GM12878 (cell line): ENCODE results near the gene L3MBTL1. TPM values are rescaled to one million over a fixed set of nuclear protein-coding genes. Genes with fewer than 3 reads are reported as not detected.

Source experiments
- ATAC-seq: fragments of 200-7000 bp; cut with Tn5 transposase; 3 replicates; pipeline ENCODE4 v1.9.1; 2020; ENCODE audit warnings: mild to moderate bottlenecking, moderate library complexity
- BruUV-seq: library from RNA; stranded (reverse); fragments of 400-500 nt; replicated peaks from 2 replicates; lab custom pipeline; 2021; lab: Mats Ljungman, UMichigan
- CTCF ChIA-PET: fragments of 300-600 bp; sonication (Branson Sonifier 250); formaldehyde crosslinking; extraction: SDS; loops from one replicate; lab custom pipeline; 2021; ENCODE audit warnings: inconsistent platforms; lab: Yijun Ruan, JAX
- POLR2A ChIA-PET: fragments of 350-600 bp; formaldehyde crosslinking; extraction: SDS; loops from one replicate; lab custom pipeline; 2021; ENCODE audit warnings: inconsistent platforms; lab: Charles Lee
- RAD21 ChIA-PET: fragments of 300-600 bp; sonication (Branson Sonifier 250); formaldehyde crosslinking; loops from one replicate; lab custom pipeline; 2023; ENCODE audit warnings: antibody characterized with exemption; ENCODE audit not compliant: unreplicated experiment; lab: Charles Lee
- SMC1A ChIA-PET: fragments of 300-600 bp; sonication (Branson Sonifier 250); formaldehyde crosslinking; loops from one replicate; lab custom pipeline; 2023; ENCODE audit not compliant: unreplicated experiment, uncharacterized antibody; lab: Charles Lee
- DNase-seq: peaks from one replicate; pipeline ENCODE4 v3.0.0-alpha.2; 2011; ENCODE audit warnings: low read depth, low spot score
- FAIRE-seq: peaks from 3 replicates; lab custom pipeline; 2011; peaks lifted over from hg19 to GRCh38; lab: Jason Lieb, UNC
- H2AFZ ChIP-seq: 2 replicates; pipeline ENCODE4 v1.6.0; 2011; ENCODE audit warnings: low read depth, low read length, control low read depth; ENCODE audit not compliant: control insufficient read depth
- H3K27ac ChIP-seq: 2 replicates; pipeline ENCODE4 v1.5.1; 2011; ENCODE audit warnings: control low read depth; ENCODE audit not compliant: control insufficient read depth, insufficient read depth
- H3K27me3 ChIP-seq, 2 experiments: replicated peaks in 1 of 2; 2 replicates each; pipeline versions ENCODE4 v1.6.0 to v1.6.1; 2011; ENCODE audit warnings: low read length in 1 of 2; ENCODE audit not compliant: control insufficient read depth in 2 of 2, insufficient read depth in 2 of 2
- H3K36me3 ChIP-seq, 2 experiments: 2 replicates each; pipeline ENCODE4 v1.5.1; 2011; ENCODE audit warnings: low read length in 1 of 2; ENCODE audit not compliant: control insufficient read depth in 2 of 2, insufficient read depth in 2 of 2
- H3K4me1 ChIP-seq: 2 replicates; pipeline ENCODE4 v1.6.1; 2011; ENCODE audit warnings: mild to moderate bottlenecking, low read length, moderate library complexity, mixed read lengths; ENCODE audit not compliant: control insufficient read depth, insufficient read depth
- H3K4me2 ChIP-seq: 2 replicates; pipeline ENCODE4 v1.6.0; 2011; ENCODE audit warnings: control low read depth; ENCODE audit not compliant: control insufficient read depth, insufficient read depth
- H3K4me3 ChIP-seq: fragments of 200-600 bp; sonication (generic); 2 replicates; pipeline ENCODE4 v1.5.1; 2016
- H3K79me2 ChIP-seq: 2 replicates; pipeline ENCODE4 v1.6.0; 2011; ENCODE audit warnings: low read length; ENCODE audit not compliant: control insufficient read depth, insufficient read depth
- H3K9ac ChIP-seq: 2 replicates; pipeline ENCODE4 v1.8.0; 2011; ENCODE audit warnings: low read length, control low read depth, mixed read lengths; ENCODE audit not compliant: control insufficient read depth, insufficient read depth
- H3K9me3 ChIP-seq: replicated peaks from 3 replicates; pipeline ENCODE4 v1.5.1; 2011; ENCODE audit warnings: mild to moderate bottlenecking, low read length; ENCODE audit not compliant: control insufficient read depth, insufficient read depth
- H4K20me1 ChIP-seq: 2 replicates; pipeline ENCODE4 v1.6.0; 2011; ENCODE audit not compliant: control insufficient read depth, insufficient read depth
- CHD4 ChIP-seq: fragments of 200-600 bp; sonication (generic); IDR thresholded peaks from 2 replicates; pipeline ENCODE4 v1.6.1; 2016; ENCODE audit warnings: mild to moderate bottlenecking
- FOXK2 ChIP-seq: fragments of 450-650 bp; IDR thresholded peaks from 2 replicates; pipeline ENCODE4 v1.6.1; 2017; ENCODE audit warnings: mild to moderate bottlenecking, moderate library complexity
- MTA3 ChIP-seq: IDR thresholded peaks from 2 replicates; pipeline ENCODE4 v1.6.1; 2012; ENCODE audit warnings: low read length, inconsistent platforms, borderline replicate concordance
- WGBS: methylation state at CpG from one replicate; pipeline ENCODE4 v1.1.6; 2016; ENCODE audit warnings: low lambda C conversion rate; ENCODE audit not compliant: insufficient replicate concordance, insufficient coverage; ENCODE audit errors: missing lambda C conversion rate; 5-methylcytosine and 5-hydroxymethylcytosine counted together
- in situ Hi-C: fragments of 300-500 bp; cut with MboI; formaldehyde crosslinking; loops from 9 replicates; pipeline ENCODE4 v1.14.3; 2018; ENCODE audit warnings: mixed read lengths
- intact Hi-C: fragments of 100-400 bp; cut with micrococcal nuclease; formaldehyde crosslinking; loops from one replicate; pipeline ENCODE4 v1.14.2; 2022; ENCODE audit not compliant: unreplicated experiment
- polyA plus RNA-seq, 11 experiments: library from polyadenylated mRNA; depleted of rRNA in 4 of 11; unstranded in 6 of 11; stranded (reverse) in 5 of 11; fragments of >200 nt; fragmentation: Nextera tagmentation in 4 of 11; fragmentation: Illumina TruSeq in 1 of 11; extraction: Ambion mirVana in 4 of 11; extraction: Trizol in 1 of 11; gene quantifications; 1 replicate in 1 of 11; 2 replicates in 10 of 11; pipeline versions ENCODE4 v1.2.1 to v1.2.3, GENCODE V29; 2011 to 2016; ENCODE audit warnings: inconsistent platforms in 2 of 11, missing spikeins in 2 of 11, low read depth in 1 of 11
- total RNA-seq, 4 experiments: library from RNA; depleted of rRNA in 3 of 4; stranded (reverse); fragments of >200 nt in 3 of 4; fragmentation: Illumina TruSeq in 1 of 4; extraction: Trizol in 1 of 4; gene quantifications; 2 replicates each; pipeline versions ENCODE4 v1.2.1 to v1.2.3, GENCODE V29; 2013 to 2021
- TF ChIP-seq, protein P1 (sequence below): fragments of 450-650 bp; IDR thresholded peaks from 2 replicates; pipeline ENCODE4 v1.6.1; 2018; ENCODE audit warnings: borderline replicate concordance, mild to moderate bottlenecking; ENCODE audit not compliant: partially characterized antibody
- TF ChIP-seq, protein P2 (sequence below): IDR thresholded peaks from 2 replicates; pipeline ENCODE4 v1.6.1; 2011; ENCODE audit warnings: low read depth, mild to moderate bottlenecking, low read length, moderate library complexity, borderline replicate concordance; ENCODE audit errors: extremely low read depth
- TF ChIP-seq, protein P3 (sequence below): fragments of 150-350 bp; IDR thresholded peaks from 2 replicates; pipeline ENCODE4 v1.6.1; 2016; ENCODE audit warnings: low read depth, low read length
- TF ChIP-seq, protein P4 (sequence below): fragments of 450-650 bp; formaldehyde crosslinking; IDR thresholded peaks from 2 replicates; pipeline ENCODE4 v1.4.0; 2022; ENCODE audit warnings: mild to moderate bottlenecking, moderate library complexity
- TF ChIP-seq, protein P5 (sequence below): fragments of 450-650 bp; IDR thresholded peaks from 2 replicates; pipeline ENCODE4 v1.6.1; 2017; ENCODE audit warnings: antibody characterized with exemption, mild to moderate bottlenecking, moderate library complexity

The L3MBTL1 gene
- total and polyA plus RNA-seq, 10 of the 15 experiments (the other 5 are each of a cell fraction or from before 2014, with no cell fraction given), result 0.56 to 6.6 (median 3.9) TPM

DNA sequence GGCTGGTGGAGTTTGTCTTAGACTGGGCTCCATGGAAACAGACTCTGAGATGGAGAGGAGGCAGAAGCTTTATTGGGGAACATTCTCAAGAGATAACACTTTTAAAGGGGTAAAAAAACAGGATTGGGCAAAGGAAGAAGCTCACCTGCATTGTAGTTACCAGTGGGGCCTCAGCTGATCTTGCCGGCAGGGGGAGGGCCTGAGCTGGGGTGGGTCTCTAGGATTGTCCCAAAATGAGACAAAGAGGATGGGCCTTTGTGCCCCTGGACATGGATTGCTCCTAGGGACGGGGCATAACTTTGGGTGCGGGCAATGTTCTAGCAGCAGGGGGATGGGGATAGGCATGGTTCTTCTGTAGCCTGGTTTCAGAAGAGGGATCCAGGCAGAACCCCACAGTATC, 63.8 kb downstream of the L3MBTL1 start (continued):
- TF ChIP-seq, protein P1, sequence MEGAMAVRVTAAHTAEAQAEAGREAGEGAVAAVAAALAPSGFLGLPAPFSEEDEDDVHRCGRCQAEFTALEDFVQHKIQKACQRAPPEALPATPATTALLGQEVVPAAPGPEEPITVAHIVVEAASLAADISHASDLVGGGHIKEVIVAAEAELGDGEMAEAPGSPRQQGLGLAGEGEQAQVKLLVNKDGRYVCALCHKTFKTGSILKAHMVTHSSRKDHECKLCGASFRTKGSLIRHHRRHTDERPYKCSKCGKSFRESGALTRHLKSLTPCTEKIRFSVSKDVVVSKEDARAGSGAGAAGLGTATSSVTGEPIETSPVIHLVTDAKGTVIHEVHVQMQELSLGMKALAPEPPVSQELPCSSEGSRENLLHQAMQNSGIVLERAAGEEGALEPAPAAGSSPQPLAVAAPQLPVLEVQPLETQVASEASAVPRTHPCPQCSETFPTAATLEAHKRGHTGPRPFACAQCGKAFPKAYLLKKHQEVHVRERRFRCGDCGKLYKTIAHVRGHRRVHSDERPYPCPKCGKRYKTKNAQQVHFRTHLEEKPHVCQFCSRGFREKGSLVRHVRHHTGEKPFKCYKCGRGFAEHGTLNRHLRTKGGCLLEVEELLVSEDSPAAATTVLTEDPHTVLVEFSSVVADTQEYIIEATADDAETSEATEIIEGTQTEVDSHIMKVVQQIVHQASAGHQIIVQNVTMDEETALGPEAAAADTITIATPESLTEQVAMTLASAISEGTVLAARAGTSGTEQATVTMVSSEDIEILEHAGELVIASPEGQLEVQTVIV, result no peak

DNA sequence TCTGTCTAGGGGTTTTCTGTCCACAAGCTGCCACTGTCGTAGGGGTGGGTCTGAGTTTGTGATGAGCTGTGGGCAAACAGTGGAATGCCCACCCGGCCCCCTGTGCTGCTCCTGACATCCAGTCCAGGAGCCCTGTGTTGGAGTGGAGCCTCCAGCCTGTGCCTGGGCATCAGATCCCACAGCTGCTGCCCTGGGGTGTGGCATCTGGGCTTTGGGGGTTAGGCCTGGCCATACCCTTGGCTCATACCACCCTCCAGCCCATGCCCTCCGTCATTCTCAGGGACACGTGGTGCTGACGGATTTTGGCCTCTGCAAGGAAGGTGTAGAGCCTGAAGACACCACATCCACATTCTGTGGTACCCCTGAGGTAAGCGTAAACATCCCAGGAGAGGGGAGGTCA, 64.3 kb downstream of the L3MBTL1 start:
- in situ Hi-C loops, result no loop called here
- no TSS peak for BruUV-seq
- Histone ChIP-seq H2AFZ (no peak overlapping the region), H3K4me1 (no peaks in the 10 kb centered on the region), H3K9ac (no peak overlapping the region), H3K36me3 (no peaks in the 10 kb centered on the region), H3K27me3 (no peaks in the 10 kb centered on the region), H4K20me1 (no peaks in the 10 kb centered on the region), H3K4me2 (no peak overlapping the region), H3K9me3 (no peaks in the 10 kb centered on the region), H3K4me3 (no peak overlapping the region), H3K79me2 (no peaks in the 10 kb centered on the region), H3K27ac (no peak overlapping the region)
- ChIA-PET POLR2A (no interaction called here), SMC1A (interaction anchor here (0.6 to 1.9 kb wide), 4 partner anchors 12 to 521 kb away, joined by 3 to 7 read pairs (median 4); no protein-coding TSS in a partner anchor), RAD21 (interaction anchor here (0.6 to 1.0 kb wide), 2 partner anchors 10 to 120 kb away, joined by 3 to 6 read pairs; no protein-coding TSS in a partner anchor), CTCF (interaction anchor here (0.7 to 1.9 kb wide), 4 partner anchors 34 to 121 kb away, joined by 3 to 5 read pairs (median 4); no protein-coding TSS in a partner anchor)
- 40% methylated on average over 6 of the region's 6 CpGs for WGBS
- no peak for ATAC-seq
- FAIRE-seq, result no peak
- intact Hi-C loops, result no loop called here
- no peak for DNase-seq
- TF ChIP-seq, protein P2, sequence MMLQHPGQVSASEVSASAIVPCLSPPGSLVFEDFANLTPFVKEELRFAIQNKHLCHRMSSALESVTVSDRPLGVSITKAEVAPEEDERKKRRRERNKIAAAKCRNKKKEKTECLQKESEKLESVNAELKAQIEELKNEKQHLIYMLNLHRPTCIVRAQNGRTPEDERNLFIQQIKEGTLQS, result no peak
- TF ChIP-seq, protein P3, sequence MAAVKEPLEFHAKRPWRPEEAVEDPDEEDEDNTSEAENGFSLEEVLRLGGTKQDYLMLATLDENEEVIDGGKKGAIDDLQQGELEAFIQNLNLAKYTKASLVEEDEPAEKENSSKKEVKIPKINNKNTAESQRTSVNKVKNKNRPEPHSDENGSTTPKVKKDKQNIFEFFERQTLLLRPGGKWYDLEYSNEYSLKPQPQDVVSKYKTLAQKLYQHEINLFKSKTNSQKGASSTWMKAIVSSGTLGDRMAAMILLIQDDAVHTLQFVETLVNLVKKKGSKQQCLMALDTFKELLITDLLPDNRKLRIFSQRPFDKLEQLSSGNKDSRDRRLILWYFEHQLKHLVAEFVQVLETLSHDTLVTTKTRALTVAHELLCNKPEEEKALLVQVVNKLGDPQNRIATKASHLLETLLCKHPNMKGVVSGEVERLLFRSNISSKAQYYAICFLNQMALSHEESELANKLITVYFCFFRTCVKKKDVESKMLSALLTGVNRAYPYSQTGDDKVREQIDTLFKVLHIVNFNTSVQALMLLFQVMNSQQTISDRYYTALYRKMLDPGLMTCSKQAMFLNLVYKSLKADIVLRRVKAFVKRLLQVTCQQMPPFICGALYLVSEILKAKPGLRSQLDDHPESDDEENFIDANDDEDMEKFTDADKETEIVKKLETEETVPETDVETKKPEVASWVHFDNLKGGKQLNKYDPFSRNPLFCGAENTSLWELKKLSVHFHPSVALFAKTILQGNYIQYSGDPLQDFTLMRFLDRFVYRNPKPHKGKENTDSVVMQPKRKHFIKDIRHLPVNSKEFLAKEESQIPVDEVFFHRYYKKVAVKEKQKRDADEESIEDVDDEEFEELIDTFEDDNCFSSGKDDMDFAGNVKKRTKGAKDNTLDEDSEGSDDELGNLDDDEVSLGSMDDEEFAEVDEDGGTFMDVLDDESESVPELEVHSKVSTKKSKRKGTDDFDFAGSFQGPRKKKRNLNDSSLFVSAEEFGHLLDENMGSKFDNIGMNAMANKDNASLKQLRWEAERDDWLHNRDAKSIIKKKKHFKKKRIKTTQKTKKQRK, result no peak
- TF ChIP-seq FOXK2 (no peak), CHD4 (no peak), MTA3 (no peak)
- TF ChIP-seq, protein P4, sequence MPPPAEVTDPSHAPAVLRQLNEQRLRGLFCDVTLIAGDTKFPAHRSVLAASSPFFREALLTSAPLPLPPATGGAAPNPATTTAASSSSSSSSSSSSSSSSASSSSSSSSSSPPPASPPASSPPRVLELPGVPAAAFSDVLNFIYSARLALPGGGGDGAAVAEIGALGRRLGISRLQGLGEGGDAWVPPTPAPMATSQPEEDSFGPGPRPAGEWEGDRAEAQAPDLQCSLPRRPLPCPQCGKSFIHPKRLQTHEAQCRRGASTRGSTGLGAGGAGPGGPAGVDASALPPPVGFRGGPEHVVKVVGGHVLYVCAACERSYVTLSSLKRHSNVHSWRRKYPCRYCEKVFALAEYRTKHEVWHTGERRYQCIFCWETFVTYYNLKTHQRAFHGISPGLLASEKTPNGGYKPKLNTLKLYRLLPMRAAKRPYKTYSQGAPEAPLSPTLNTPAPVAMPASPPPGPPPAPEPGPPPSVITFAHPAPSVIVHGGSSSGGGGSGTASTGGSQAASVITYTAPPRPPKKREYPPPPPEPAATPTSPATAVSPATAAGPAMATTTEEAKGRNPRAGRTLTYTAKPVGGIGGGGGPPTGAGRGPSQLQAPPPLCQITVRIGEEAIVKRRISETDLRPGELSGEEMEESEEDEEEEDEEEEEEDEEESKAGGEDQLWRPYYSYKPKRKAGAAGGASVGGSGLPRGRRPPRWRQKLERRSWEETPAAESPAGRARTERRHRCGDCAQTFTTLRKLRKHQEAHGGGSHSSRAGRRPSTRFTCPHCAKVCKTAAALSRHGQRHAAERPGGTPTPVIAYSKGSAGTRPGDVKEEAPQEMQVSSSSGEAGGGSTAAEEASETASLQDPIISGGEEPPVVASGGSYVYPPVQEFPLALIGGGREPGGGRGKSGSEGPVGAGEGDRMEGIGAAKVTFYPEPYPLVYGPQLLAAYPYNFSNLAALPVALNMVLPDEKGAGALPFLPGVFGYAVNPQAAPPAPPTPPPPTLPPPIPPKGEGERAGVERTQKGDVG (CRISPR knock-in tag), result no peak
- TF ChIP-seq, protein P5, sequence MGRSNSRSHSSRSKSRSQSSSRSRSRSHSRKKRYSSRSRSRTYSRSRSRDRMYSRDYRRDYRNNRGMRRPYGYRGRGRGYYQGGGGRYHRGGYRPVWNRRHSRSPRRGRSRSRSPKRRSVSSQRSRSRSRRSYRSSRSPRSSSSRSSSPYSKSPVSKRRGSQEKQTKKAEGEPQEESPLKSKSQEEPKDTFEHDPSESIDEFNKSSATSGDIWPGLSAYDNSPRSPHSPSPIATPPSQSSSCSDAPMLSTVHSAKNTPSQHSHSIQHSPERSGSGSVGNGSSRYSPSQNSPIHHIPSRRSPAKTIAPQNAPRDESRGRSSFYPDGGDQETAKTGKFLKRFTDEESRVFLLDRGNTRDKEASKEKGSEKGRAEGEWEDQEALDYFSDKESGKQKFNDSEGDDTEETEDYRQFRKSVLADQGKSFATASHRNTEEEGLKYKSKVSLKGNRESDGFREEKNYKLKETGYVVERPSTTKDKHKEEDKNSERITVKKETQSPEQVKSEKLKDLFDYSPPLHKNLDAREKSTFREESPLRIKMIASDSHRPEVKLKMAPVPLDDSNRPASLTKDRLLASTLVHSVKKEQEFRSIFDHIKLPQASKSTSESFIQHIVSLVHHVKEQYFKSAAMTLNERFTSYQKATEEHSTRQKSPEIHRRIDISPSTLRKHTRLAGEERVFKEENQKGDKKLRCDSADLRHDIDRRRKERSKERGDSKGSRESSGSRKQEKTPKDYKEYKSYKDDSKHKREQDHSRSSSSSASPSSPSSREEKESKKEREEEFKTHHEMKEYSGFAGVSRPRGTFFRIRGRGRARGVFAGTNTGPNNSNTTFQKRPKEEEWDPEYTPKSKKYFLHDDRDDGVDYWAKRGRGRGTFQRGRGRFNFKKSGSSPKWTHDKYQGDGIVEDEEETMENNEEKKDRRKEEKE, result no peak
